IMR-90 (cell line): ENCODE results near the gene NCKAP5. TPM values are rescaled to one million over a fixed set of nuclear protein-coding genes. Genes with fewer than 3 reads are reported as not detected.

ENCODE experiments used
- ATAC-seq: fragments of 200-7000 bp; cut with Tn5 transposase; 2 replicates; pipeline ENCODE4 v1.9.1; 2020; ENCODE audit warnings: low read depth, mild to moderate bottlenecking, moderate library complexity
- BruUV-seq: library from RNA; stranded (reverse); fragments of 400-500 nt; replicated peaks from 2 replicates; lab custom pipeline; 2021; lab: Mats Ljungman, UMichigan
- CTCF ChIA-PET: fragments of 300-600 bp; formaldehyde crosslinking; extraction: SDS; loops from one replicate; lab custom pipeline; 2021; ENCODE audit warnings: antibody characterized with exemption; lab: Yijun Ruan, JAX
- POLR2A ChIA-PET: fragments of 300-600 bp; sonication (Branson Sonifier 250); formaldehyde crosslinking; loops from one replicate; lab custom pipeline; 2022; ENCODE audit warnings: antibody characterized with exemption; ENCODE audit not compliant: unreplicated experiment; lab: Charles Lee
- DNase-seq: peaks from one replicate; pipeline ENCODE4 v3.0.0; 2013
- H2AFZ ChIP-seq: replicated peaks from 2 replicates; pipeline ENCODE3; 2013; ENCODE audit warnings: low read length, mild to moderate bottlenecking; ENCODE audit not compliant: poor library complexity
- H2AK5ac ChIP-seq: 2 replicates; pipeline ENCODE4 v1.6.1; 2013; ENCODE audit warnings: low read depth, low read length, inconsistent platforms
- H2AK9ac ChIP-seq: replicated peaks from 2 replicates; pipeline ENCODE3; 2013; ENCODE audit warnings: mild to moderate bottlenecking, low read depth, low read length, moderate library complexity; ENCODE audit not compliant: poor library complexity
- H2BK120ac ChIP-seq: 2 replicates; pipeline ENCODE4 v1.6.1; 2013; ENCODE audit warnings: low read depth, low read length, inconsistent platforms
- H2BK15ac ChIP-seq: 3 replicates; pipeline ENCODE4 v1.6.1; 2013; ENCODE audit warnings: low read depth, low read length, inconsistent platforms
- H2BK20ac ChIP-seq: 2 replicates; pipeline ENCODE4 v1.6.1; 2013; ENCODE audit warnings: low read depth, mild to moderate bottlenecking, inconsistent platforms, low read length, moderate library complexity
- H2BK5ac ChIP-seq: 2 replicates; pipeline ENCODE4 v1.6.1; 2013; ENCODE audit warnings: mild to moderate bottlenecking, low read depth, low read length, inconsistent platforms; ENCODE audit not compliant: poor library complexity, severe bottlenecking
- H3K14ac ChIP-seq: replicated peaks from 2 replicates; pipeline ENCODE4 v1.6.1; 2013; ENCODE audit warnings: low read depth, low read length, inconsistent platforms
- H3K18ac ChIP-seq: 2 replicates; pipeline ENCODE4 v1.6.1; 2013; ENCODE audit warnings: low read depth, low read length, control low read depth
- H3K23ac ChIP-seq: 2 replicates; pipeline ENCODE4 v1.6.1; 2013; ENCODE audit warnings: low read depth, low read length, inconsistent platforms
- H3K27ac ChIP-seq: 2 replicates; pipeline ENCODE4 v1.5.1; 2013; ENCODE audit warnings: mild to moderate bottlenecking, control low read depth, low read length; ENCODE audit not compliant: insufficient read depth
- H3K27me3 ChIP-seq: 2 replicates; pipeline ENCODE4 v1.6.1; 2013; ENCODE audit warnings: low read length; ENCODE audit not compliant: control insufficient read depth, insufficient read depth
- H3K36me3 ChIP-seq: 2 replicates; pipeline ENCODE4 v1.6.1; 2013; ENCODE audit warnings: low read length, mixed read lengths; ENCODE audit not compliant: control insufficient read depth, insufficient read depth
- H3K4ac ChIP-seq: 2 replicates; pipeline ENCODE4 v1.6.1; 2013; ENCODE audit warnings: low read depth, low read length, inconsistent platforms
- H3K4me1 ChIP-seq: 2 replicates; pipeline ENCODE4 v1.6.1; 2013; ENCODE audit warnings: low read length, mixed read lengths; ENCODE audit not compliant: control insufficient read depth, insufficient read depth
- H3K4me2 ChIP-seq: 2 replicates; pipeline ENCODE4 v1.6.1; 2013; ENCODE audit warnings: low read depth, mild to moderate bottlenecking, control low read depth, low read length, moderate library complexity
- H3K4me3 ChIP-seq: 2 replicates; pipeline ENCODE4 v1.5.1; 2013; ENCODE audit warnings: low read depth, mild to moderate bottlenecking, control low read depth, low read length, moderate library complexity; ENCODE audit not compliant: insufficient read depth
- H3K56ac ChIP-seq: 2 replicates; pipeline ENCODE4 v1.6.1; 2013; ENCODE audit warnings: low read length, inconsistent platforms; ENCODE audit not compliant: insufficient read depth; ENCODE audit errors: extremely low read depth
- H3K79me1 ChIP-seq, 2 experiments: 2 replicates each; pipeline ENCODE4 v1.6.1; 2013; ENCODE audit warnings: low read length in 2 of 2, inconsistent platforms in 1 of 2, low read depth in 1 of 2
- H3K9ac ChIP-seq: 2 replicates; pipeline ENCODE4 v1.6.1; 2013; ENCODE audit warnings: low read depth, low read length, control low read depth
- H3K9me1 ChIP-seq: 2 replicates; pipeline ENCODE4 v1.6.1; 2013; ENCODE audit warnings: low read length, inconsistent platforms; ENCODE audit not compliant: insufficient read depth
- H3K9me3 ChIP-seq: 2 replicates; pipeline ENCODE4 v1.6.1; 2013; ENCODE audit warnings: low read length; ENCODE audit not compliant: control insufficient read depth, insufficient read depth
- H4K20me1 ChIP-seq: 2 replicates; pipeline ENCODE4 v1.6.1; 2013; ENCODE audit warnings: low read length, inconsistent platforms; ENCODE audit not compliant: insufficient read depth
- H4K5ac ChIP-seq: 2 replicates; pipeline ENCODE4 v1.6.1; 2013; ENCODE audit warnings: mild to moderate bottlenecking, low read depth, low read length, control low read depth
- H4K8ac ChIP-seq, 2 experiments: 2 replicates each; pipeline ENCODE4 v1.6.1; 2013; ENCODE audit warnings: low read depth in 2 of 2, low read length in 2 of 2, control low read depth in 1 of 2, inconsistent platforms in 1 of 2
- H4K91ac ChIP-seq: 2 replicates; pipeline ENCODE4 v1.6.1; 2013; ENCODE audit warnings: low read depth, low read length, inconsistent platforms; ENCODE audit not compliant: insufficient read depth
- BHLHE40 ChIP-seq: fragments of 150-350 bp; IDR thresholded peaks from 2 replicates; pipeline ENCODE4 v1.6.1; 2016; ENCODE audit warnings: mild to moderate bottlenecking, low read depth, low read length
- CEBPB ChIP-seq: IDR thresholded peaks from 2 replicates; pipeline ENCODE4 v1.6.1; 2012; ENCODE audit warnings: low read depth, low read length, improper control_type of control experiment
- CHD1 ChIP-seq: IDR thresholded peaks from 2 replicates; pipeline ENCODE4 v1.6.1; 2012; ENCODE audit warnings: low read depth, low read length, improper control_type of control experiment
- FOS ChIP-seq: fragments of 150-350 bp; IDR thresholded peaks from 2 replicates; pipeline ENCODE4 v1.6.1; 2016; ENCODE audit warnings: low read depth, low read length
- MAFK ChIP-seq: IDR thresholded peaks from 2 replicates; pipeline ENCODE4 v1.6.1; 2012; ENCODE audit warnings: low read depth, low read length, improper control_type of control experiment
- MAZ ChIP-seq: IDR thresholded peaks from 2 replicates; pipeline ENCODE4 v1.6.1; 2012; ENCODE audit warnings: low read depth, mild to moderate bottlenecking, low read length, improper control_type of control experiment, moderate library complexity, borderline replicate concordance
- MXI1 ChIP-seq: IDR thresholded peaks from 2 replicates; pipeline ENCODE4 v1.6.1; 2012; ENCODE audit warnings: low read depth, mild to moderate bottlenecking, low read length, moderate library complexity, borderline replicate concordance
- NFE2L2 ChIP-seq: fragments of 150-350 bp; IDR thresholded peaks from 2 replicates; pipeline ENCODE4 v1.6.1; 2016; ENCODE audit warnings: low read depth, mild to moderate bottlenecking, low read length
- POLR2A ChIP-seq: IDR thresholded peaks from 2 replicates; pipeline ENCODE4 v1.6.1; 2012; ENCODE audit warnings: mild to moderate bottlenecking, low read depth, low read length
- RAD21 ChIP-seq: IDR thresholded peaks from 2 replicates; pipeline ENCODE4 v1.6.1; 2012; ENCODE audit warnings: low read length, improper control_type of control experiment
- RCOR1 ChIP-seq: IDR thresholded peaks from 2 replicates; pipeline ENCODE4 v1.6.1; 2012; ENCODE audit warnings: mild to moderate bottlenecking, low read length, improper control_type of control experiment; ENCODE audit not compliant: insufficient replicate concordance
- RFX5 ChIP-seq: IDR thresholded peaks from 2 replicates; pipeline ENCODE4 v1.8.0; 2012; ENCODE audit warnings: low read depth, mild to moderate bottlenecking, low read length, moderate library complexity
- SMC3 ChIP-seq: fragments of 150-350 bp; IDR thresholded peaks from 2 replicates; pipeline ENCODE4 v1.6.1; 2016; ENCODE audit warnings: low read depth, mild to moderate bottlenecking, antibody characterized with exemption, low read length, moderate library complexity
- WGBS, 2 experiments: methylation state at CpG; one replicate each; pipeline versions ENCODE4 v1.1.5 to v1.1.7; 2013; ENCODE audit warnings: missing lambda C conversion rate in 2 of 2; ENCODE audit not compliant: insufficient read length in 1 of 2; ENCODE audit errors: extremely low coverage in 2 of 2; 5-methylcytosine and 5-hydroxymethylcytosine counted together
- dilution Hi-C: fragments of 300-500 bp; cut with HindIII; formaldehyde crosslinking; loops from one replicate; pipeline ENCODE4 v1.14.3; 2018; ENCODE audit warnings: low sequenced_read_pairs; ENCODE audit not compliant: unreplicated experiment
- in situ Hi-C: fragments of 300-500 bp; cut with MboI; formaldehyde crosslinking; loops from 3 replicates; pipeline ENCODE4 v1.14.3; 2019; ENCODE audit warnings: low sequenced_read_pairs, inconsistent platforms, mixed read lengths
- intact Hi-C: fragments of 100-400 bp; cut with micrococcal nuclease; formaldehyde crosslinking; loops from 2 replicates; pipeline ENCODE4 v1.10.0; 2022
- polyA plus RNA-seq, 3 experiments: library from polyadenylated mRNA; depleted of rRNA; stranded (reverse); fragments of >200 nt; gene quantifications; 2 replicates each; pipeline ENCODE4 v1.2.3, GENCODE V29; 2012; ENCODE audit warnings: low replicate concordance in 1 of 3
- total RNA-seq: library from RNA; depleted of rRNA; stranded (reverse); fragments of >200 nt; gene quantifications from 2 replicates; pipeline ENCODE4 v1.2.3, GENCODE V29; 2012
- TF ChIP-seq, protein P1 (sequence below): fragments of 150-350 bp; IDR thresholded peaks from 2 replicates; pipeline ENCODE4 v1.6.1; 2016; ENCODE audit warnings: low read depth, mild to moderate bottlenecking, low read length, moderate library complexity, borderline replicate concordance
- TF ChIP-seq, protein P2 (sequence below): fragments of 150-350 bp; IDR thresholded peaks from 2 replicates; pipeline ENCODE4 v1.6.1; 2017; ENCODE audit warnings: mild to moderate bottlenecking, antibody characterized with exemption, low read length, low read depth
- TF ChIP-seq, protein P3 (sequence below): conservative IDR thresholded peaks from 2 replicates; pipeline ENCODE4 v1.5.1; 2012; ENCODE audit warnings: mild to moderate bottlenecking, low read depth, low read length, improper control_type of control experiment

NCKAP5 gene
- total and polyA plus RNA-seq, 2 of the 4 experiments (the other 2 are of a cell fraction) = 2.7 to 3.9 TPM

DNA sequence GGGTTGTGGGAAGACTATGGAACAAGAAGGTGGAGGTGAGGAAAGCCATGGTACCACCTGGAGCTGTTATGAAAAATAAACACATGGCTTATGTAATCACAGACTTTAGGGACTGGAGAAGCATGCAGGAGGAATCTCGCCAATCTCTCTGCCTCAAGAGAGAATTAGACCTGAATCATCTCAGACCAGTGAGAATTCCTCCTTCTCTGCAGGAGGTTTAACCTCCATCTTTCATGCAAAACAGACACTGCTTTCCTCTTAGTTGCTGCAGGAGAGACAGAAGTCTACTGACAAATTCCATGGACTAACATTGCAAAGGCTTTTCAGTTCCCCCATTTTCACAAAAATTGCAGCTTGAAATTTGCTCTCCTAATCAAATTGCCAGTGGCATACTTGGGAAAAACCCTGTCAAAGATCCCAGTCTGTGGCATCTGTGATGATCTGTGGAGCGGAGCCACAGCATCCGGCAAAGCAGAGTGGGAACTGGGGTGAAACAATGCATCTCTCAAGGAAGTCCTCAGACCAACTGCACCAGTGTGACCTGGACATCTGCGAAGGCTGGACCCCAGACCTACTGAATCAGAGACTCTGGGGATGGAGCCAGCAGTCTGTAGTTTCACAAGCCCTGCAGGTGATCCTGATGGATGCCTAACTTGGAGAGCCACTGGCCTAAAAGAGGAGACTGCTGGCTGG is 28.6 kb upstream of the NCKAP5 start:
- no peak overlapping the region for H3K14ac ChIP-seq
- H2AFZ ChIP-seq = no peak overlapping the region
- no peak overlapping the region for H3K4me2 ChIP-seq
- intact Hi-C loops (no loop called here), dilution Hi-C loops (no loop called here), in situ Hi-C loops (no loop called here)
- no peak overlapping the region for H4K5ac ChIP-seq
- no peak overlapping the region for H2BK5ac ChIP-seq
- peak overlapping the region; percentile 35 for H2AK9ac ChIP-seq
- CTCF ChIA-PET = no interaction called here
- no peaks in the 10 kb centered on the region for H3K9me1 ChIP-seq
- no peak for TF ChIP-seq FOS
- no peak for TF ChIP-seq CEBPB
- TF ChIP-seq CHD1 = no peak
- no peak for TF ChIP-seq RAD21
- TF ChIP-seq RFX5 = no peak
- TF ChIP-seq, protein P1, sequence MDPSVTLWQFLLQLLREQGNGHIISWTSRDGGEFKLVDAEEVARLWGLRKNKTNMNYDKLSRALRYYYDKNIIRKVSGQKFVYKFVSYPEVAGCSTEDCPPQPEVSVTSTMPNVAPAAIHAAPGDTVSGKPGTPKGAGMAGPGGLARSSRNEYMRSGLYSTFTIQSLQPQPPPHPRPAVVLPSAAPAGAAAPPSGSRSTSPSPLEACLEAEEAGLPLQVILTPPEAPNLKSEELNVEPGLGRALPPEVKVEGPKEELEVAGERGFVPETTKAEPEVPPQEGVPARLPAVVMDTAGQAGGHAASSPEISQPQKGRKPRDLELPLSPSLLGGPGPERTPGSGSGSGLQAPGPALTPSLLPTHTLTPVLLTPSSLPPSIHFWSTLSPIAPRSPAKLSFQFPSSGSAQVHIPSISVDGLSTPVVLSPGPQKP = no peak
- no peak for TF ChIP-seq NFE2L2
- TF ChIP-seq BHLHE40 = no peak
- TF ChIP-seq, protein P2, sequence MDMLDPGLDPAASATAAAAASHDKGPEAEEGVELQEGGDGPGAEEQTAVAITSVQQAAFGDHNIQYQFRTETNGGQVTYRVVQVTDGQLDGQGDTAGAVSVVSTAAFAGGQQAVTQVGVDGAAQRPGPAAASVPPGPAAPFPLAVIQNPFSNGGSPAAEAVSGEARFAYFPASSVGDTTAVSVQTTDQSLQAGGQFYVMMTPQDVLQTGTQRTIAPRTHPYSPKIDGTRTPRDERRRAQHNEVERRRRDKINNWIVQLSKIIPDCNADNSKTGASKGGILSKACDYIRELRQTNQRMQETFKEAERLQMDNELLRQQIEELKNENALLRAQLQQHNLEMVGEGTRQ = no peak
- TF ChIP-seq MAFK = no peak
- TF ChIP-seq RCOR1 = no peak
- TF ChIP-seq, protein P3, sequence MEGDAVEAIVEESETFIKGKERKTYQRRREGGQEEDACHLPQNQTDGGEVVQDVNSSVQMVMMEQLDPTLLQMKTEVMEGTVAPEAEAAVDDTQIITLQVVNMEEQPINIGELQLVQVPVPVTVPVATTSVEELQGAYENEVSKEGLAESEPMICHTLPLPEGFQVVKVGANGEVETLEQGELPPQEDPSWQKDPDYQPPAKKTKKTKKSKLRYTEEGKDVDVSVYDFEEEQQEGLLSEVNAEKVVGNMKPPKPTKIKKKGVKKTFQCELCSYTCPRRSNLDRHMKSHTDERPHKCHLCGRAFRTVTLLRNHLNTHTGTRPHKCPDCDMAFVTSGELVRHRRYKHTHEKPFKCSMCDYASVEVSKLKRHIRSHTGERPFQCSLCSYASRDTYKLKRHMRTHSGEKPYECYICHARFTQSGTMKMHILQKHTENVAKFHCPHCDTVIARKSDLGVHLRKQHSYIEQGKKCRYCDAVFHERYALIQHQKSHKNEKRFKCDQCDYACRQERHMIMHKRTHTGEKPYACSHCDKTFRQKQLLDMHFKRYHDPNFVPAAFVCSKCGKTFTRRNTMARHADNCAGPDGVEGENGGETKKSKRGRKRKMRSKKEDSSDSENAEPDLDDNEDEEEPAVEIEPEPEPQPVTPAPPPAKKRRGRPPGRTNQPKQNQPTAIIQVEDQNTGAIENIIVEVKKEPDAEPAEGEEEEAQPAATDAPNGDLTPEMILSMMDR = no peak
- TF ChIP-seq MXI1 = no peak
- TF ChIP-seq MAZ = no peak
- no peak for TF ChIP-seq POLR2A
- TF ChIP-seq SMC3 = no peak
- no peak overlapping the region for H3K4ac ChIP-seq
- H3K79me1 ChIP-seq = no peaks in the 10 kb centered on the region
- peak overlapping the region; percentile 3; the same call in 1 of the 2 replicates for H3K23ac ChIP-seq
- no peaks in the 10 kb centered on the region; the same call in 1 of the 2 replicates for H3K27me3 ChIP-seq
- no peaks in the 10 kb centered on the region for H3K4me1 ChIP-seq
- no peaks in the 10 kb centered on the region for H4K20me1 ChIP-seq
- H3K9me3 ChIP-seq = no peaks in the 10 kb centered on the region
- H3K18ac ChIP-seq = no peak overlapping the region
- DNase-seq (no peak), ATAC-seq (no peak)
- POLR2A ChIA-PET = no interaction called here
- no peak overlapping the region for H2BK20ac ChIP-seq
- no peak overlapping the region for H2BK15ac ChIP-seq
- no peak overlapping the region for H3K4me3 ChIP-seq
- no peak overlapping the region for H3K56ac ChIP-seq
- H2AK5ac ChIP-seq = no peak overlapping the region
- no peak overlapping the region for H3K27ac ChIP-seq
- no peak overlapping the region for H4K91ac ChIP-seq
- no peaks in the 10 kb centered on the region for H3K36me3 ChIP-seq
- no peak overlapping the region for H2BK120ac ChIP-seq
- 67% methylated on average over 2 of the region's 4 CpGs; no CpG with 5 or more reads in 1 of the 2 experiments for WGBS, 2 experiments
- H4K8ac ChIP-seq = no peak overlapping the region
- no peak overlapping the region for H3K9ac ChIP-seq
- BruUV-seq = no TSS peak
